ENCODE measurements around the gene COLEC12. TPM values are rescaled to one million over a fixed set of nuclear protein-coding genes. Genes with fewer than 3 reads are reported as not detected.

The COLEC12 gene
- total and polyA plus RNA-seq, 10 of the 15 experiments (the other 5 are each of a cell fraction or from before 2014, with no cell fraction given): 0.04 to 0.05 TPM; not detected in 8

DNA sequence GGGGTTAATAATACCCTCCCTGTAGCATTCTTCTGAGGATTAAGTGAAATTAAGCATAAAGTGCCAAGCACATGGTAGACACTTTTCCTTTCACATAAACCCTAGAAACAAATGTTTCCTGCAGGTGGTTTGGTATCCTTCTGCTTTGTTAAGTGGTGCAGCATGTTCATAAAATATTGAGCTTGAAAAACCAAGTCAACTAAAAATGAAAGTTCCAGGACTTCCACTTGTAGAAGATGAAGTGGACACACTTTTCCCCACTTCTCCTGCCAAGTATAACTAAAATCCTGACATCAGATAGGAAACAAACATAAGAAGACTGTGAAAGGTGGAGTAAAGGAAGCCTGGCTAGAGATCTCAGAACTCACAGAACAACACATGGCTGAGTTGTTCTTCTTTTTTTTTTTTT is 90.5 kb downstream of the COLEC12 start (continued):
- TF ChIP-seq, protein P1, sequence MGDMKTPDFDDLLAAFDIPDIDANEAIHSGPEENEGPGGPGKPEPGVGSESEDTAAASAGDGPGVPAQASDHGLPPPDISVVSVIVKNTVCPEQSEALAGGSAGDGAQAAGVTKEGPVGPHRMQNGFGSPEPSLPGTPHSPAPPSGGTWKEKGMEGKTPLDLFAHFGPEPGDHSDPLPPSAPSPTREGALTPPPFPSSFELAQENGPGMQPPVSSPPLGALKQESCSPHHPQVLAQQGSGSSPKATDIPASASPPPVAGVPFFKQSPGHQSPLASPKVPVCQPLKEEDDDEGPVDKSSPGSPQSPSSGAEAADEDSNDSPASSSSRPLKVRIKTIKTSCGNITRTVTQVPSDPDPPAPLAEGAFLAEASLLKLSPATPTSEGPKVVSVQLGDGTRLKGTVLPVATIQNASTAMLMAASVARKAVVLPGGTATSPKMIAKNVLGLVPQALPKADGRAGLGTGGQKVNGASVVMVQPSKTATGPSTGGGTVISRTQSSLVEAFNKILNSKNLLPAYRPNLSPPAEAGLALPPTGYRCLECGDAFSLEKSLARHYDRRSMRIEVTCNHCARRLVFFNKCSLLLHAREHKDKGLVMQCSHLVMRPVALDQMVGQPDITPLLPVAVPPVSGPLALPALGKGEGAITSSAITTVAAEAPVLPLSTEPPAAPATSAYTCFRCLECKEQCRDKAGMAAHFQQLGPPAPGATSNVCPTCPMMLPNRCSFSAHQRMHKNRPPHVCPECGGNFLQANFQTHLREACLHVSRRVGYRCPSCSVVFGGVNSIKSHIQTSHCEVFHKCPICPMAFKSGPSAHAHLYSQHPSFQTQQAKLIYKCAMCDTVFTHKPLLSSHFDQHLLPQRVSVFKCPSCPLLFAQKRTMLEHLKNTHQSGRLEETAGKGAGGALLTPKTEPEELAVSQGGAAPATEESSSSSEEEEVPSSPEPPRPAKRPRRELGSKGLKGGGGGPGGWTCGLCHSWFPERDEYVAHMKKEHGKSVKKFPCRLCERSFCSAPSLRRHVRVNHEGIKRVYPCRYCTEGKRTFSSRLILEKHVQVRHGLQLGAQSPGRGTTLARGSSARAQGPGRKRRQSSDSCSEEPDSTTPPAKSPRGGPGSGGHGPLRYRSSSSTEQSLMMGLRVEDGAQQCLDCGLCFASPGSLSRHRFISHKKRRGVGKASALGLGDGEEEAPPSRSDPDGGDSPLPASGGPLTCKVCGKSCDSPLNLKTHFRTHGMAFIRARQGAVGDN (IDR thresholded peaks at IDR 0.05): no peak
- TF ChIP-seq YY1 (IDR thresholded peaks at IDR 0.05; ENCODE audit: low read depth, low read length): no peak
- no peak for TF ChIP-seq STAT1 (conservative IDR thresholded peaks at IDR 0.05)
- no peak for TF ChIP-seq SUZ12 (IDR thresholded peaks at IDR 0.05; ENCODE audit: unreplicated experiment)
- no peak for TF ChIP-seq ATF2 (IDR thresholded peaks at IDR 0.05; ENCODE audit: low read length)
- no peak for TF ChIP-seq NFIC (IDR thresholded peaks at IDR 0.05; ENCODE audit: low read depth, low read length)
- TF ChIP-seq PAX8 (IDR thresholded peaks at IDR 0.05): no peak

GRCh38 chr18:408367-408766 is 92.1 kb downstream of the COLEC12 start:
- Histone ChIP-seq H2AFZ (ENCODE audit: control insufficient read depth, low read depth, low read length) (no peak overlapping the region), H3K27me3 (replicated peaks in 1 of 2; ENCODE audit: control insufficient read depth in 2 of 2, insufficient read depth in 2 of 2, low read length in 1 of 2) (no peaks in the 10 kb centered on the region), H3K9me3 (replicated peaks; ENCODE audit: control insufficient read depth, insufficient read depth, low read length) (no peaks in the 10 kb centered on the region; the same call in 2 of the 3 replicates), H3K79me2 (ENCODE audit: control insufficient read depth, insufficient read depth, low read length) (no peaks in the 10 kb centered on the region), H3K4me1 (ENCODE audit: control insufficient read depth, insufficient read depth, low read length) (no peaks in the 10 kb centered on the region), H3K27ac (ENCODE audit: control insufficient read depth, insufficient read depth) (no peak overlapping the region), H4K20me1 (ENCODE audit: control insufficient read depth, insufficient read depth) (no peaks in the 10 kb centered on the region), H3K36me3 (ENCODE audit: control insufficient read depth in 2 of 2, insufficient read depth in 2 of 2, low read length in 1 of 2) (no peaks in the 10 kb centered on the region), H3K9ac (ENCODE audit: control insufficient read depth, insufficient read depth, low read length) (no peak overlapping the region), H3K4me2 (ENCODE audit: control insufficient read depth, insufficient read depth) (no peak overlapping the region), H3K4me3 (no peak overlapping the region)
- ATAC-seq (no peak), DNase-seq (ENCODE audit: low read depth, low spot score) (no peak), FAIRE-seq (no peak)
- BruUV-seq (replicated peaks): no TSS peak
- ChIA-PET SMC1A (ENCODE audit: uncharacterized antibody, unreplicated experiment) (interaction anchor here (0.6 kb wide), 1 partner anchor 439 kb away, joined by 3 read pairs; no protein-coding TSS in a partner anchor), POLR2A (no interaction called here), RAD21 (ENCODE audit: unreplicated experiment) (no interaction called here), CTCF (no interaction called here)
- in situ Hi-C loops (cut with MboI): no loop called here
- intact Hi-C loops (cut with micrococcal nuclease; ENCODE audit: unreplicated experiment): no loop called here
- WGBS (ENCODE audit: insufficient coverage, insufficient replicate concordance, low lambda C conversion rate, missing lambda C conversion rate): 86% methylated on average over 1 of the region's 1 CpG
- TF ChIP-seq ZNF217 (IDR thresholded peaks at IDR 0.05) (no peak), BHLHE40 (IDR thresholded peaks at IDR 0.05; ENCODE audit: borderline replicate concordance in 1 of 2, low read depth in 2 of 2, low read length in 1 of 2) (no peak), CTCF (IDR thresholded peaks at IDR 0.05 in 2 of 3, conservative IDR thresholded peaks at IDR 0.05 in 1 of 3; ENCODE audit: control insufficient read depth in 2 of 3, extremely low read depth in 1 of 3, insufficient read depth in 1 of 3, low read depth in 3 of 3, low read length in 3 of 3) (no peak), CEBPB (IDR thresholded peaks at IDR 0.05; ENCODE audit: borderline replicate concordance in 1 of 2, low read depth in 2 of 2, low read length in 2 of 2) (no peak), RFX5 (IDR thresholded peaks at IDR 0.05; ENCODE audit: low read depth, low read length) (no peak), HDGF (IDR thresholded peaks at IDR 0.05) (no peak), ZNF274 (IDR thresholded peaks at IDR 0.05; ENCODE audit: insufficient read depth, insufficient read length) (no peak), IRF3 (IDR thresholded peaks at IDR 0.05) (no peak)

Measured in GM12878 (cell line).